ENCODE measurements around the gene SLC24A3.

DNA sequence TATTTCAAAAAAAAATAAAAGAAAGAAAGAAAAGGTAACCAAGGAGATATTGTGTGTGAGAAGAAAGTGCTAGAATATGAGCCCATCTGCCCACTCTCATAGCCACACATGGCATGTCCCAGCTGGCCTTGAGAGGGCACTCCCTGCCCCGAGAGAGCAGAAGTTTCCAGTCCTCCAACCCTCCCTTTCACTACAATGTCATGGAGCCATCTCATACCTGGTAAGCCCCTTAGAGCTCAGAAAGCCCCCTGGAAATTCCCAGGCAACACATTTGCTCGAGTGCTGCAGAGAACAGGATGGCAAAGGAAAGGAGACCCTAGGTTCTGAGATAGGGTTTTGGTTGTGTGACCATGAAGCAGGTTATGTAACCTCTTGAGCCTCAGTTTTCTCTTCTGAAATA, 469.8 kb downstream of the SLC24A3 start:
- TF ChIP-seq POLR2AphosphoS5 (IDR thresholded peaks at IDR 0.05) (no peak), POLR2A (IDR thresholded peaks at IDR 0.05) (no peak), EP300 (IDR thresholded peaks at IDR 0.05) (no peak)
- TF ChIP-seq, protein P1, sequence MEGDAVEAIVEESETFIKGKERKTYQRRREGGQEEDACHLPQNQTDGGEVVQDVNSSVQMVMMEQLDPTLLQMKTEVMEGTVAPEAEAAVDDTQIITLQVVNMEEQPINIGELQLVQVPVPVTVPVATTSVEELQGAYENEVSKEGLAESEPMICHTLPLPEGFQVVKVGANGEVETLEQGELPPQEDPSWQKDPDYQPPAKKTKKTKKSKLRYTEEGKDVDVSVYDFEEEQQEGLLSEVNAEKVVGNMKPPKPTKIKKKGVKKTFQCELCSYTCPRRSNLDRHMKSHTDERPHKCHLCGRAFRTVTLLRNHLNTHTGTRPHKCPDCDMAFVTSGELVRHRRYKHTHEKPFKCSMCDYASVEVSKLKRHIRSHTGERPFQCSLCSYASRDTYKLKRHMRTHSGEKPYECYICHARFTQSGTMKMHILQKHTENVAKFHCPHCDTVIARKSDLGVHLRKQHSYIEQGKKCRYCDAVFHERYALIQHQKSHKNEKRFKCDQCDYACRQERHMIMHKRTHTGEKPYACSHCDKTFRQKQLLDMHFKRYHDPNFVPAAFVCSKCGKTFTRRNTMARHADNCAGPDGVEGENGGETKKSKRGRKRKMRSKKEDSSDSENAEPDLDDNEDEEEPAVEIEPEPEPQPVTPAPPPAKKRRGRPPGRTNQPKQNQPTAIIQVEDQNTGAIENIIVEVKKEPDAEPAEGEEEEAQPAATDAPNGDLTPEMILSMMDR (IDR thresholded peaks at IDR 0.05), result no peak

All from suprapubic skin (tissue), 4 donors.